GM21381 (cell line): ENCODE results near the gene CD72.
A peak's percentile ranks its signal among the peaks of the same experiment; 100 is the strongest.
"Not testable (repeated sequence)": the region's sequence is repeated elsewhere in the genome, so short reads cannot be mapped to it uniquely, and the experiment has no call there.

Experiments
- ATAC-seq: cut with Tn5 transposase; IDR thresholded peaks from one replicate; pipeline ENCODE4 v1.9.1; 2021; ENCODE audit warnings: mild to moderate bottlenecking, moderate library complexity; ENCODE audit not compliant: unreplicated experiment

CD72 gene

GRCh38 chr9:35598866-35599590, 19.2 kb downstream of the CD72 start:
- no peak for ATAC-seq

DNA sequence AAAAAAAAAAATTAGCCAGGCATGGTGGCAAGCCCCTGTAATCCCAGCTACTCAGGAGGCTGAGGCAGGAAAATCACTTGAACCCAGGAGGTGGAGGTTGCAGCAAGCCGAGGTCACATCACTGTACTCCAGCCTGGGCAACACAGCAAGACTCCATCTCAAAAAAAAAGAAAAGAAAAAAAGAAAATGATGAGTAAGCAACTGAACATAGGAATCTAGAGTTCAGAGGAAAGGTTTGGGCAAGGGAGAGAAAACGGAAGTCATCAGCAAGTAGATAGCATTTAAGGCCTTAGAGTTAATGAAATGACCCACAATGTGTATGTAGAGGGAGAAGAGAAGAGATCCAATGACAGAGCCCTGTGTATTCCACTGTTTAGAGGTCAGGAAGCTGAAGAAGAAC, 21.3 kb downstream of the CD72 start:
- ATAC-seq: not testable (repeated sequence)

DNA sequence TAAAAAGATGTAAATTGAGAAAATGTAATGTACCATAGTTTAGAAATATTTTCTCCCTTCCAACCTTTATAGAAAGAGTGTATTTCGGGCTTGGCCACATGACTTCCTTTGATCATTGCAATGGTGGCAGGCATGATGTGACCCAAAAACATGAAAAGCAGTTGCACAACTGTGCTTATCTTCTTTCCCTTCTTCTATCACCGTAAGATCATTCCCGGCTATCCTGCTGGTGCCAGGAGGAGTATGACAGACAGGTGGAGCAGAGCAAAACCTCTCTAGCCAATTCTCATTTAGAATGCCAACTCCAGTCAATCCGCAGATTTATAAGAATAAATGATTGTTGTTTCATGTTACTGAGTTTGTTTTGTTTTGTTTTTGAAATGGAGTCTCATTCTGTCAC, 23.7 kb downstream of the CD72 start:
- no peak for ATAC-seq

- ATAC-seq: no peak
These were observed 24.6 kb downstream of the CD72 start for GRCh38 chr9:35593581-35593980.

DNA sequence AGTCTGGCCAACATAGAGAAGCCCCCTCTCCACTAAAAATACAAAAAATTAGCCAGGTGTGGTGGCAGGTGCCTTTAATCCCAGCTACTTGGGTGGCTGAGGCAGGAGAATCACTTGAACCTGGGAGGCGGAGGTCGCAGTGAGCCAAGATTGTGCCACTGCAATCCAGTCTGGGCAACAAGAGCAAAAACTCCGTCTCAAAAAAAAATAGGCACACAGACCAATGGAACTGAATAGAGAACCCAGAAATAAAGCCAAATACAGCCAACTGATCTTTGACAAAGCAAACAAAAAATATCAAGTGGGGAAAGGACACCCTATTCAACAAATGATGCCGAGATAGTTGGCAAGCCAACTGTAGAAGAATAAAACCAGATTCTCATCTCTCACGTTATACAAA, 29.7 kb downstream of the CD72 start:
- not testable (repeated sequence) for ATAC-seq

- not testable (repeated sequence) for ATAC-seq
These were observed 33.5 kb downstream of the CD72 start for GRCh38 chr9:35584681-35585080.

GRCh38 chr9:35583521-35583920, 34.7 kb downstream of the CD72 start:
- ATAC-seq: not testable (repeated sequence)

- not testable (repeated sequence) for ATAC-seq
These were observed 38.5 kb downstream of the CD72 start for GRCh38 chr9:35579659-35580227.

DNA sequence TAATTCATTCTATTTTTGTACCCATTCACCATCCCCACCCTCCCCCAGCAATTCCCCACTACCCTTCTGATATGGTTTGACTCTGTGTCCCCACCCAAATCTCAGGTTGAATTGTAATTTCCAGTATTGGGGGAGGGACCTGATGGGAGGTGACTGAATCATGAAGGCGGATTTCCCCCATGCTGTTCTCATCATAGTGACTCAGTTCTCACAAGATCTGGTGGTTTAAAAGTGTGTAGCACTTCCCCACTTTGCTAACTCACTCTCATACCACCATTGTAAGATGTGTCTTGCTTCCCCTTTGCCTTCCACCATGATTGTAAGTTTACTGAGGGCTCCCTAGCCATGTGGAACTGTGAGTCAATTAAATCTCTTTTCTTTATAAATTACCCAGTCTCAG, 39.1 kb downstream of the CD72 start:
- ATAC-seq: no peak

- ATAC-seq: no peak
These were observed 40.7 kb downstream of the CD72 start for GRCh38 chr9:35577486-35577885.

DNA sequence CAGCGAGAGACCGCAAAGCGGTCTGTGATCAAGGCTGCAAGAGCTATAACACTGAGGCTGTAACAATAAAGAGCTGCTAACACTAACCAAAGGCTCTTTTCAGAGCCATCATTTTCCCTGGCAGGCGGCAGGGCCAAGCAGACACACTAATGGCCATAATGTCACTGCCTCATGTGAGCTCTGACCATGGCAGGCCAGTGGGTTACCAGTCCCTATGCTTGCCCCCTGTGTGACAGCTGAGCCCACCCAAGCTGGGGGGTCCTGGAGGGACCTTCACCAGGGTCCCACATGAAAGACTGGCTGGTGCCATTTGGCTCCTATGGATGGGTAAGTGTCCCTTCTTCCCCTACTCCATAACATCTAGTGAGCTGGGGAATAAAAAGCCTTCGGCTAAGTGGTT, 42.7 kb downstream of the CD72 start:
- no peak for ATAC-seq

DNA sequence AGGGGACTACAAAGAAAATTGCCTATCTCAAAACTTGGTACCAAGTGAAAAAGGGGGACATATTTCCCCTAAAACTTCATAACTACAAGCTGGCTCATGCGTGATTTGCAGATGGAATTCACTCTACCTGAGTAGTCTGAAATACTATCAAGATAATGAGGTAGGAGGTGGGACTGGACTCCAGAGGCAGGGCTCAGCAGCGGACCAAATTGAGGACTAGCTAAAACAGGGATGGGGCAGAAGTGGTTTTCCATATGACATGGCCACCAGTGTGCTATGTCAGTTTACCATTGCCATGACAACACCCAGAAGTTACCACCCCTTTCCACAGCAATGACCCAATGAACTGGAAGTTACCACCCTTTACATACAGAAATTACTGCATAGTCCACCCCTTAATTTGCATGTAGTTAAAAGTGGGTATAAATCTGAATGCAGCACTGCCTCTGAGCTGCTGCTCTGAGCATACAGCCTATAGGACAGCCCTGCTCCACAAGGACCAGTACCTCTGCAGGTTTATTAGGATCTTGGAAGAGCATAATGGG, 43.6 kb downstream of the CD72 start:
- no peak for ATAC-seq

- peak; percentile 39 for ATAC-seq
These were observed 47.3 kb downstream of the CD72 start for GRCh38 chr9:35570709-35571504.

DNA sequence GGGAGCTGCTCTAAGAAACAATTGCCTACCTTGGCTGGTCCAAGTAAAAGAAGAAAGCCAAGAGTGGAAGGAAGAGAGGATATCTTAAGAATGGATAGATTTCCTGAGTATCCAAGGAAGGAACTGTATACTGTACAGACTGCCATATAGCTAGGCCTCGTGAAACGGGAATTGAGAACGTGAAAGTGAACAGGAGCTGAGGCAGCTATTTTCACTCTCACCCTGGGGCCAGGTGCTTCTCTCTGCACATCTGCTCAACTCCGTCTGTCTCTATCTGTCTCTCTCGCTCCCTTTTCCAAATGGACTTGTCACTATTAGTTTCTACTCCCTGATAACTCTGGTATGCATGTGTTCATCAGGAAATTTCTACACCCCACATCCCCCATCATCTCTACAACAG, 49.0 kb downstream of the CD72 start:
- peak; percentile 68 for ATAC-seq

- no peak for ATAC-seq
These were observed 50.0 kb downstream of the CD72 start for GRCh38 chr9:35568196-35568595.

- ATAC-seq: no peak
These were observed 51.8 kb downstream of the CD72 start for GRCh38 chr9:35566417-35566816.

GRCh38 chr9:35564658-35565061, 53.6 kb downstream of the CD72 start:
- ATAC-seq: no peak

DNA sequence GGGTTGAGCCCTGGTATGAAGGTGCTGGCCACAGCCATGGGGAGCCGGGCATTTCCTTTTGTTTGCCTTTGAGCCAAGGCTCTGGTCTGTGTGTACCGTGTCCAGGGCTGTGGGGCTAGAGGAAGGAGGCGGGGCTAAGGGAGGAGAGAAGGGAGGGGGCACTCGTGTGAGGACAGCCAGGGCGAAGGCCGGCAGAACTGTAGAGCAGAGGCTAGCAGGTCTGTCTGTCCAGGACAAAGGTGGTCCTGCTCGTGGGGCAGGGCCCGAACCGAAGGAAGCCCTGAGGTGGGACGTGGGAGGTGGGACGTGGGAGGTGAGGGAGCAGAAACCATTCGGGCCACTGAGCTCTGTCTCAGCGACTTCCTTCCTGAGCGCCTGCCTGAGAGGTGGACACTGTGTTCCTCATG, 54.4 kb downstream of the CD72 start:
- ATAC-seq: no peak

- ATAC-seq: no peak
These were observed 55.1 kb downstream of the CD72 start for GRCh38 chr9:35562895-35563780.

DNA sequence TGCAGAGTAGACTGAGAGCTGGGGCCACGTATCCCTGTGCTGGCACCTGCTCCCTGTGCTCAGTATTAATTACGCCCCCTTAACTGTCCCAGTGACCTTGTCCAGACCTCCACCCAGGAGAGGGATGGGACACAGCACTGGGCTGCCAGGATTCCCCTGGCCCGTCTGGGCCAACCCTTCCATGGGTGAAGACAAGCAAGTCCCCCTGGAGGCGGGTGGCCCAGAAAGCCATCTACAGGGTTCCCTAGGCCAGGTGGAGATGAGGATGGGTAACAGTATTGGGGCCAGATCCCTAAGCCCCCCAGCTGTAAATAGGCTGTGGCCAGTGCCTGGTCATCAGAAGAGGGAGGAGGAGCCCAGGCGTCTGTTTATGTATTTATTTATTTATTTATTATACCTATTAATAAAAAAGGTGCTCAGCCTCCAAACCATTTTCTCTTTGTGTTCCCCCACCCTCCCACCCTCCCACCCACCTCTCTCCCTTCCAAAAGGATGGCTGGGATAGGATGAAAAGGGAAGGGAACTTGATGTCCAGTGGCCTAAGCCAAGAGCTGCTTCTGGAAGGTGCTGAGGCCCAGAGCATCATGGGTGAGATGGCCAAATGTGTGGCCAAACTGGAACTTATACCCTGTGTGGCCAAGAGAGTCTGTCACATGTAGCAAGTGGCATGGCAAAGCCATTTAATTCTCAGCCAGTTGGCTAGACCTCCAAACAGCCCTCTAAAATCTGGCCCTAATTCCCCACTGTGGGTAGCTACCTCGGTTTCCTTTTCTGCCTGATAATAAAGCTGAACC, 56.5 kb downstream of the CD72 start:
- ATAC-seq: no peak
